HepG2 (cell line): Measurements from ENCODE around the gene MRPL28. TPM values are rescaled to one million over a fixed set of nuclear protein-coding genes. Genes with fewer than 3 reads are reported as not detected.

ENCODE experiments used
- BRD4 ChIP-seq: sonication (generic); formaldehyde crosslinking; IDR thresholded peaks from 2 replicates; pipeline ENCODE4 v1.4.0; 2020; ENCODE audit warnings: missing genetic modification reagents
- HCFC1 ChIP-seq: fragments of 150-350 bp; IDR thresholded peaks from 2 replicates; pipeline ENCODE4 v1.6.1; 2014; ENCODE audit warnings: low read depth, low read length
- KLF11 ChIP-seq: IDR thresholded peaks from 2 replicates; pipeline ENCODE4 v1.6.1; 2016; ENCODE audit warnings: missing compliant biosample characterization
- MIER3 ChIP-seq: IDR thresholded peaks from 2 replicates; pipeline ENCODE4 v1.6.1; 2016; ENCODE audit warnings: missing compliant biosample characterization, borderline replicate concordance
- MXD1 ChIP-seq: sonication (generic); formaldehyde crosslinking; IDR thresholded peaks from 2 replicates; pipeline ENCODE4 v1.4.0; 2020; ENCODE audit warnings: mild to moderate bottlenecking, missing genetic modification reagents
- MZF1 ChIP-seq: sonication (generic); formaldehyde crosslinking; IDR thresholded peaks from 2 replicates; pipeline ENCODE4 v1.8.1; 2023; ENCODE audit warnings: mild to moderate bottlenecking, missing genetic modification reagents, borderline replicate concordance
- REL ChIP-seq: sonication (generic); formaldehyde crosslinking; conservative IDR thresholded peaks from 2 replicates; pipeline ENCODE4 v1.8.0; 2022; ENCODE audit warnings: mild to moderate bottlenecking, missing genetic modification reagents, moderate library complexity
- SKIL ChIP-seq: sonication (generic); formaldehyde crosslinking; IDR thresholded peaks from 2 replicates; pipeline ENCODE4 v1.8.0; 2022; ENCODE audit warnings: missing genetic modification reagents, mild to moderate bottlenecking, moderate library complexity, borderline replicate concordance
- SOX13 ChIP-seq, 3 experiments: fragments of 450-650 bp in 1 of 3; sonication (generic) in 1 of 3; formaldehyde crosslinking in 1 of 3; IDR thresholded peaks in 2 of 3; conservative IDR thresholded peaks in 1 of 3; 2 replicates each; pipeline versions ENCODE4 v1.5.0 to v1.6.1; 2016 to 2020; ENCODE audit warnings: antibody characterized with exemption in 1 of 3, mild to moderate bottlenecking in 1 of 3, missing compliant biosample characterization in 1 of 3, missing genetic modification reagents in 1 of 3, moderate library complexity in 1 of 3
- TEAD2 ChIP-seq: sonication (generic); formaldehyde crosslinking; IDR thresholded peaks from 2 replicates; pipeline ENCODE4 v1.9.0; 2021; ENCODE audit warnings: missing genetic modification reagents
- ZNF33B ChIP-seq: sonication (generic); formaldehyde crosslinking; IDR thresholded peaks from 2 replicates; pipeline ENCODE4 v1.5.1; 2020; ENCODE audit warnings: mild to moderate bottlenecking, missing genetic modification reagents
- ZNF607 ChIP-seq: sonication (generic); formaldehyde crosslinking; IDR thresholded peaks from 2 replicates; pipeline ENCODE4 v1.5.1; 2020; ENCODE audit warnings: missing genetic modification reagents, mild to moderate bottlenecking, borderline replicate concordance
- ZNF629 ChIP-seq: sonication (generic); formaldehyde crosslinking; conservative IDR thresholded peaks from 2 replicates; pipeline ENCODE4 v1.5.0; 2020; ENCODE audit warnings: missing genetic modification reagents
- ZNF672 ChIP-seq: sonication (generic); formaldehyde crosslinking; IDR thresholded peaks from 2 replicates; pipeline ENCODE4 v1.8.1; 2022; ENCODE audit warnings: missing genetic modification reagents
- ZNF75D ChIP-seq: sonication (generic); formaldehyde crosslinking; IDR thresholded peaks from 2 replicates; pipeline ENCODE4 v1.8.1; 2023; ENCODE audit warnings: missing genetic modification reagents, mild to moderate bottlenecking, borderline replicate concordance
- ZNF776 ChIP-seq: sonication (generic); formaldehyde crosslinking; IDR thresholded peaks from 2 replicates; pipeline ENCODE4 v1.4.0; 2020; ENCODE audit warnings: mild to moderate bottlenecking, missing genetic modification reagents
- polyA plus RNA-seq, 8 experiments: library from polyadenylated mRNA; depleted of rRNA in 3 of 8; stranded (reverse) in 7 of 8; unstranded in 1 of 8; fragments of >200 nt; fragmentation: Illumina TruSeq in 4 of 8; extraction: Trizol in 4 of 8; gene quantifications; 2 replicates each; pipeline versions ENCODE4 v1.2.1 to v1.2.3, GENCODE V29; 2011 to 2016; ENCODE audit warnings: low read depth in 4 of 8, missing spikeins in 1 of 8, mixed read lengths in 1 of 8; ENCODE audit not compliant: insufficient read depth in 1 of 8
- total RNA-seq, 5 experiments: library from RNA; depleted of rRNA; stranded (reverse); fragments of >200 nt; fragmentation: Illumina TruSeq; extraction: Trizol; gene quantifications; 2 replicates each; pipeline ENCODE4 v1.2.3, GENCODE V29; 2016; ENCODE audit warnings: low read depth in 1 of 5
- TF ChIP-seq, protein P1 (sequence below): sonication (generic); formaldehyde crosslinking; IDR thresholded peaks from 2 replicates; pipeline ENCODE4 v1.8.0; 2023; ENCODE audit warnings: mild to moderate bottlenecking, missing genetic modification reagents
- TF ChIP-seq, protein P2 (sequence below): sonication (generic); formaldehyde crosslinking; IDR thresholded peaks from 2 replicates; pipeline ENCODE4 v1.5.0; 2020; ENCODE audit warnings: mild to moderate bottlenecking, missing genetic modification reagents, moderate library complexity

The MRPL28 gene
- total and polyA plus RNA-seq, 2 of the 13 experiments (the other 11 are each of a cell fraction or from before 2014, with no cell fraction given), result 114 to 135 TPM

- TF ChIP-seq SKIL, result 0 out of 2 replicates have a peak, but pooled peaks have one; percentile 63
- no peak for TF ChIP-seq REL (CRISPR knock-in tag)
- TF ChIP-seq ZNF33B (CRISPR knock-in tag), result no peak
- TF ChIP-seq, protein P1, sequence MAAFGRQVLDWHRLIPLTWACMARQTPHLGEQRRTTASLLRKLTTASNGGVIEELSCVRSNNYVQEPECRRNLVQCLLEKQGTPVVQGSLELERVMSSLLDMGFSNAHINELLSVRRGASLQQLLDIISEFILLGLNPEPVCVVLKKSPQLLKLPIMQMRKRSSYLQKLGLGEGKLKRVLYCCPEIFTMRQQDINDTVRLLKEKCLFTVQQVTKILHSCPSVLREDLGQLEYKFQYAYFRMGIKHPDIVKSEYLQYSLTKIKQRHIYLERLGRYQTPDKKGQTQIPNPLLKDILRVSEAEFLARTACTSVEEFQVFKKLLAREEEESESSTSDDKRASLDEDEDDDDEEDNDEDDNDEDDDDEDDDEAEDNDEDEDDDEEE (CRISPR knock-in tag), result no peak
- peak; percentile 26; the same call in 1 of the 2 replicates for TF ChIP-seq ZNF776 (CRISPR knock-in tag)
- TF ChIP-seq ZNF607 (CRISPR knock-in tag), result peak; percentile 89
- no peak for TF ChIP-seq HCFC1
- no peak for TF ChIP-seq BRD4 (CRISPR knock-in tag)
- TF ChIP-seq, protein P2, sequence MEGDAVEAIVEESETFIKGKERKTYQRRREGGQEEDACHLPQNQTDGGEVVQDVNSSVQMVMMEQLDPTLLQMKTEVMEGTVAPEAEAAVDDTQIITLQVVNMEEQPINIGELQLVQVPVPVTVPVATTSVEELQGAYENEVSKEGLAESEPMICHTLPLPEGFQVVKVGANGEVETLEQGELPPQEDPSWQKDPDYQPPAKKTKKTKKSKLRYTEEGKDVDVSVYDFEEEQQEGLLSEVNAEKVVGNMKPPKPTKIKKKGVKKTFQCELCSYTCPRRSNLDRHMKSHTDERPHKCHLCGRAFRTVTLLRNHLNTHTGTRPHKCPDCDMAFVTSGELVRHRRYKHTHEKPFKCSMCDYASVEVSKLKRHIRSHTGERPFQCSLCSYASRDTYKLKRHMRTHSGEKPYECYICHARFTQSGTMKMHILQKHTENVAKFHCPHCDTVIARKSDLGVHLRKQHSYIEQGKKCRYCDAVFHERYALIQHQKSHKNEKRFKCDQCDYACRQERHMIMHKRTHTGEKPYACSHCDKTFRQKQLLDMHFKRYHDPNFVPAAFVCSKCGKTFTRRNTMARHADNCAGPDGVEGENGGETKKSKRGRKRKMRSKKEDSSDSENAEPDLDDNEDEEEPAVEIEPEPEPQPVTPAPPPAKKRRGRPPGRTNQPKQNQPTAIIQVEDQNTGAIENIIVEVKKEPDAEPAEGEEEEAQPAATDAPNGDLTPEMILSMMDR (CRISPR knock-in tag), result peak; percentile 27; the same call in 1 of the 2 replicates
- TF ChIP-seq MIER3, result peak; percentile 70; the same call in 1 of the 2 replicates
- no peak for TF ChIP-seq ZNF672
- no peak for TF ChIP-seq SOX13 (IDR thresholded peaks at IDR 0.05)
- TF ChIP-seq SOX13 (CRISPR knock-in tag; conservative IDR thresholded peaks at IDR 0.05 in 1 of 2, IDR thresholded peaks at IDR 0.05 in 1 of 2), result peak in 1 of 2 experiments; percentile 61; a peak in 1 of 4 replicates
- TF ChIP-seq MXD1 (CRISPR knock-in tag), result 0 out of 2 replicates have a peak, but pooled peaks have one; percentile 17
- TF ChIP-seq ZNF75D (CRISPR knock-in tag), result no peak
- TF ChIP-seq ZNF629 (CRISPR knock-in tag), result 0 out of 2 replicates have a peak, but pooled peaks have one; percentile 18
- TF ChIP-seq KLF11 (CRISPR knock-in tag), result no peak
- no peak for TF ChIP-seq TEAD2 (CRISPR knock-in tag)
- TF ChIP-seq MZF1 (CRISPR knock-in tag), result no peak
These were observed 11.1 kb downstream of the MRPL28 start (continued) for GRCh38 chr16:359067-359763.
